Neural cell (in vitro differentiated cells): ENCODE results near the gene LCN2.

Experiments
- EP300 ChIP-seq: fragments of 450-650 bp; conservative IDR thresholded peaks from 2 replicates; pipeline ENCODE4 v1.6.1; 2014; ENCODE audit warnings: antibody characterized with exemption, mild to moderate bottlenecking, moderate library complexity; ENCODE audit not compliant: poor library complexity, severe bottlenecking
- EZH2 ChIP-seq: fragments of 200-600, 300-800 bp; shearing (Covaris generic), sonication (generic); IDR thresholded peaks from 2 replicates; pipeline ENCODE4 v1.6.1; 2014; ENCODE audit warnings: antibody characterized with exemption, low read length, borderline replicate concordance, mild to moderate bottlenecking; ENCODE audit not compliant: insufficient read depth, poor library complexity, severe bottlenecking
- MXI1 ChIP-seq: fragments of 450-650 bp; conservative IDR thresholded peaks from 2 replicates; pipeline ENCODE4 v1.6.1; 2014; ENCODE audit warnings: antibody characterized with exemption, mild to moderate bottlenecking; ENCODE audit not compliant: poor library complexity, severe bottlenecking
- POLR2AphosphoS5 ChIP-seq: IDR thresholded peaks from 2 replicates; pipeline ENCODE4 v1.6.1; 2012
- SMC3 ChIP-seq: fragments of 450-650 bp; conservative IDR thresholded peaks from 2 replicates; pipeline ENCODE4 v1.6.1; 2014; ENCODE audit warnings: antibody characterized with exemption, mild to moderate bottlenecking, moderate library complexity; ENCODE audit not compliant: poor library complexity
- TF ChIP-seq, protein P1 (sequence below): fragments of 450-650 bp; IDR thresholded peaks from 2 replicates; pipeline ENCODE4 v1.5.1; 2014; ENCODE audit warnings: antibody characterized with exemption, mild to moderate bottlenecking, moderate library complexity; ENCODE audit not compliant: poor library complexity, severe bottlenecking
- TF ChIP-seq, protein P2 (sequence below): IDR thresholded peaks from 2 replicates; pipeline ENCODE4 v1.6.1; 2012; ENCODE audit warnings: borderline replicate concordance

DNA sequence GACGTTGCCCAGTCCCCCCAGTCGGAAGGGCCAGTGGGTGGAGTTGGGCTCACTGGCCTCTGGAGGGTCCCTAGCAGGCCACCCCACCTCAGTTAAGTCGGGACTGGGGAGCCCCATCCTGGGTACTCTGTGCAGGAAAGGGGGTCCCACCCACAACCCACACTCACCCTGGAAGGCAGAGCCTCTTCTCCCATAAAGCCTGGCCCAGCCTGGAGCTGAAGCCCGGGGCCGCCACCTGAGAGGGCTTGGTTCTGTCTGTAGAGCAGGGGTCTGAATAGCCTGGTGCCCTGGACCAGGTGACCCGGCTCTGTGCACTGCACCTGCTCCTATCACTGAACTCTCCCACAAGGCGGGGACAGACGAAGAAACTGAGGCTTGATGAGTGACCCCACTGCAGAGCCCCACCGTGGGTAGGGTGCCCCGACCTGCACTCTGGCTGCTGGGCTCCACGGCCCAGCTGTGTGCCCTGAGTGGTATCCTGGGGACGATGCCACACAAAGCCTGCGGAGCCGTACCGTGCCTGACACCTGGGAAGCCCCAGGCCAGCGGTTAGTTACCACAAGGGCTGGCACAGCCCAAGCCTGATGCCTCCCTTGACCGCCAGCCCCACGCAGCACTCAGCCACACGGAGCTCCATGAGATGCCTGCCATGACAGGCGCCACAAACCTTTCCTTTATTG lies 29.1 kb upstream of the LCN2 start:
- TF ChIP-seq POLR2AphosphoS5, result no peak
- TF ChIP-seq EZH2, result no peak
- no peak for TF ChIP-seq SMC3
- TF ChIP-seq, protein P1, sequence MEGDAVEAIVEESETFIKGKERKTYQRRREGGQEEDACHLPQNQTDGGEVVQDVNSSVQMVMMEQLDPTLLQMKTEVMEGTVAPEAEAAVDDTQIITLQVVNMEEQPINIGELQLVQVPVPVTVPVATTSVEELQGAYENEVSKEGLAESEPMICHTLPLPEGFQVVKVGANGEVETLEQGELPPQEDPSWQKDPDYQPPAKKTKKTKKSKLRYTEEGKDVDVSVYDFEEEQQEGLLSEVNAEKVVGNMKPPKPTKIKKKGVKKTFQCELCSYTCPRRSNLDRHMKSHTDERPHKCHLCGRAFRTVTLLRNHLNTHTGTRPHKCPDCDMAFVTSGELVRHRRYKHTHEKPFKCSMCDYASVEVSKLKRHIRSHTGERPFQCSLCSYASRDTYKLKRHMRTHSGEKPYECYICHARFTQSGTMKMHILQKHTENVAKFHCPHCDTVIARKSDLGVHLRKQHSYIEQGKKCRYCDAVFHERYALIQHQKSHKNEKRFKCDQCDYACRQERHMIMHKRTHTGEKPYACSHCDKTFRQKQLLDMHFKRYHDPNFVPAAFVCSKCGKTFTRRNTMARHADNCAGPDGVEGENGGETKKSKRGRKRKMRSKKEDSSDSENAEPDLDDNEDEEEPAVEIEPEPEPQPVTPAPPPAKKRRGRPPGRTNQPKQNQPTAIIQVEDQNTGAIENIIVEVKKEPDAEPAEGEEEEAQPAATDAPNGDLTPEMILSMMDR, result no peak
- TF ChIP-seq MXI1, result no peak
- TF ChIP-seq, protein P2, sequence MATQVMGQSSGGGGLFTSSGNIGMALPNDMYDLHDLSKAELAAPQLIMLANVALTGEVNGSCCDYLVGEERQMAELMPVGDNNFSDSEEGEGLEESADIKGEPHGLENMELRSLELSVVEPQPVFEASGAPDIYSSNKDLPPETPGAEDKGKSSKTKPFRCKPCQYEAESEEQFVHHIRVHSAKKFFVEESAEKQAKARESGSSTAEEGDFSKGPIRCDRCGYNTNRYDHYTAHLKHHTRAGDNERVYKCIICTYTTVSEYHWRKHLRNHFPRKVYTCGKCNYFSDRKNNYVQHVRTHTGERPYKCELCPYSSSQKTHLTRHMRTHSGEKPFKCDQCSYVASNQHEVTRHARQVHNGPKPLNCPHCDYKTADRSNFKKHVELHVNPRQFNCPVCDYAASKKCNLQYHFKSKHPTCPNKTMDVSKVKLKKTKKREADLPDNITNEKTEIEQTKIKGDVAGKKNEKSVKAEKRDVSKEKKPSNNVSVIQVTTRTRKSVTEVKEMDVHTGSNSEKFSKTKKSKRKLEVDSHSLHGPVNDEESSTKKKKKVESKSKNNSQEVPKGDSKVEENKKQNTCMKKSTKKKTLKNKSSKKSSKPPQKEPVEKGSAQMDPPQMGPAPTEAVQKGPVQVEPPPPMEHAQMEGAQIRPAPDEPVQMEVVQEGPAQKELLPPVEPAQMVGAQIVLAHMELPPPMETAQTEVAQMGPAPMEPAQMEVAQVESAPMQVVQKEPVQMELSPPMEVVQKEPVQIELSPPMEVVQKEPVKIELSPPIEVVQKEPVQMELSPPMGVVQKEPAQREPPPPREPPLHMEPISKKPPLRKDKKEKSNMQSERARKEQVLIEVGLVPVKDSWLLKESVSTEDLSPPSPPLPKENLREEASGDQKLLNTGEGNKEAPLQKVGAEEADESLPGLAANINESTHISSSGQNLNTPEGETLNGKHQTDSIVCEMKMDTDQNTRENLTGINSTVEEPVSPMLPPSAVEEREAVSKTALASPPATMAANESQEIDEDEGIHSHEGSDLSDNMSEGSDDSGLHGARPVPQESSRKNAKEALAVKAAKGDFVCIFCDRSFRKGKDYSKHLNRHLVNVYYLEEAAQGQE, result no peak
- no peak for TF ChIP-seq EP300
